HEK293T (cell line): ENCODE data around the gene RCSD1.
A peak's percentile ranks its signal among the peaks of the same experiment; 100 is the strongest.

Source experiments
- CTCF ChIA-PET: fragments of 350-600 bp; formaldehyde crosslinking; extraction: SDS; loops from one replicate; lab custom pipeline; 2021; ENCODE audit warnings: antibody characterized with exemption, inconsistent platforms; lab: Yijun Ruan, JAX
- POLR2A ChIA-PET: fragments of 350-600 bp; formaldehyde crosslinking; extraction: SDS; loops from one replicate; lab custom pipeline; 2020; ENCODE audit warnings: antibody characterized with exemption, inconsistent platforms; lab: Yijun Ruan, JAX
- DNase-seq: peaks from one replicate; pipeline ENCODE4 v3.0.0; 2012; ENCODE audit warnings: mixed read lengths; ENCODE audit errors: extremely low spot score
- ARNT ChIP-seq: fragments of 450-650 bp; IDR thresholded peaks from 2 replicates; pipeline ENCODE4 v1.6.1; 2017; ENCODE audit warnings: mild to moderate bottlenecking
- BHLHE40 ChIP-seq: fragments of 450-650 bp; IDR thresholded peaks from 2 replicates; pipeline ENCODE4 v1.6.1; 2016; ENCODE audit warnings: mild to moderate bottlenecking, moderate library complexity, borderline replicate concordance
- CTBP1 ChIP-seq: fragments of 450-650 bp; IDR thresholded peaks from 2 replicates; pipeline ENCODE4 v1.6.1; 2016; ENCODE audit warnings: borderline replicate concordance
- ELF4 ChIP-seq: fragments of 450-650 bp; IDR thresholded peaks from 2 replicates; pipeline ENCODE4 v1.6.1; 2017; ENCODE audit warnings: antibody characterized with exemption
- FOXA1 ChIP-seq: fragments of 450-650 bp; IDR thresholded peaks from 2 replicates; pipeline ENCODE4 v1.6.1; 2016; ENCODE audit warnings: mild to moderate bottlenecking
- FOXK2 ChIP-seq: fragments of 450-650 bp; IDR thresholded peaks from 2 replicates; pipeline ENCODE4 v1.6.1; 2016; ENCODE audit warnings: mild to moderate bottlenecking
- FOXM1 ChIP-seq: fragments of 450-650 bp; IDR thresholded peaks from 2 replicates; pipeline ENCODE4 v1.6.1; 2017; ENCODE audit warnings: mild to moderate bottlenecking, borderline replicate concordance
- HDGF ChIP-seq: fragments of 450-650 bp; IDR thresholded peaks from 2 replicates; pipeline ENCODE4 v1.6.1; 2017; ENCODE audit warnings: antibody characterized with exemption, borderline replicate concordance
- L3MBTL2 ChIP-seq: fragments of 450-650 bp; conservative IDR thresholded peaks from 2 replicates; pipeline ENCODE4 v1.6.1; 2016; ENCODE audit warnings: mild to moderate bottlenecking
- LEF1 ChIP-seq: fragments of 450-650 bp; IDR thresholded peaks from 2 replicates; pipeline ENCODE4 v1.6.1; 2017; ENCODE audit warnings: mild to moderate bottlenecking, borderline replicate concordance
- SP1 ChIP-seq: fragments of 450-650 bp; IDR thresholded peaks from 2 replicates; pipeline ENCODE4 v1.6.1; 2017
- SUZ12 ChIP-seq: fragments of 450-650 bp; IDR thresholded peaks from 2 replicates; pipeline ENCODE4 v1.6.1; 2016; ENCODE audit warnings: mild to moderate bottlenecking
- TARDBP ChIP-seq: fragments of 450-650 bp; IDR thresholded peaks from 2 replicates; pipeline ENCODE4 v1.6.1; 2016
- ZNF384 ChIP-seq: fragments of 450-650 bp; IDR thresholded peaks from 2 replicates; pipeline ENCODE4 v1.6.1; 2016
- TF ChIP-seq, protein P1 (sequence below): fragments of 450-650 bp; IDR thresholded peaks from 2 replicates; pipeline ENCODE4 v1.6.1; 2016

RCSD1 gene

DNA sequence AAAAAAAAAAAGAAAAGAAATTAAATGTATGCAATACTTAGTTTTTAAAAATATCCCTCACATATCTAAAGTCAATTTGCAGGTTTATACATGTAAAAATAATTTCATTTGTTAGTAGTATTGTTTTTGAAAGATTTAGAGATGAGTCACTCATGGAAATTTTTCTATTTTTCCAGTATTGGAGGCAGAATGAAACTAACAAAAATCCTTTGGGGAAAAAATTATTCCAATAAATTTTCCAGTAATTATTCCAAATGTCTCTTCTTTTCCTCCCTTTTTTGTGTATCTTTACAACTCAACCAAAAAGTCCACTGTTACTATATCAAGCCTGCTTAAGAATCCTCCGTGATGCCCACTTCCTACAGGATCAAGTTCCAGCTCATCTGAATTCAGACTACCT is 121.6 kb downstream of the RCSD1 start:
- TF ChIP-seq SP1 (no peak), HDGF (no peak), ELF4 (no peak), FOXM1 (no peak), L3MBTL2 (no peak), SUZ12 (no peak), BHLHE40 (no peak), TARDBP (no peak), ZNF384 (no peak), FOXA1 (no peak), FOXK2 (no peak), ARNT (no peak), LEF1 (no peak), CTBP1 (no peak)
- TF ChIP-seq, protein P1, sequence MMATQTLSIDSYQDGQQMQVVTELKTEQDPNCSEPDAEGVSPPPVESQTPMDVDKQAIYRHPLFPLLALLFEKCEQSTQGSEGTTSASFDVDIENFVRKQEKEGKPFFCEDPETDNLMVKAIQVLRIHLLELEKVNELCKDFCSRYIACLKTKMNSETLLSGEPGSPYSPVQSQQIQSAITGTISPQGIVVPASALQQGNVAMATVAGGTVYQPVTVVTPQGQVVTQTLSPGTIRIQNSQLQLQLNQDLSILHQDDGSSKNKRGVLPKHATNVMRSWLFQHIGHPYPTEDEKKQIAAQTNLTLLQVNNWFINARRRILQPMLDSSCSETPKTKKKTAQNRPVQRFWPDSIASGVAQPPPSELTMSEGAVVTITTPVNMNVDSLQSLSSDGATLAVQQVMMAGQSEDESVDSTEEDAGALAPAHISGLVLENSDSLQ, result no peak
- ChIA-PET POLR2A (no interaction called here), CTCF (no interaction called here)
- no peak for DNase-seq

DNA sequence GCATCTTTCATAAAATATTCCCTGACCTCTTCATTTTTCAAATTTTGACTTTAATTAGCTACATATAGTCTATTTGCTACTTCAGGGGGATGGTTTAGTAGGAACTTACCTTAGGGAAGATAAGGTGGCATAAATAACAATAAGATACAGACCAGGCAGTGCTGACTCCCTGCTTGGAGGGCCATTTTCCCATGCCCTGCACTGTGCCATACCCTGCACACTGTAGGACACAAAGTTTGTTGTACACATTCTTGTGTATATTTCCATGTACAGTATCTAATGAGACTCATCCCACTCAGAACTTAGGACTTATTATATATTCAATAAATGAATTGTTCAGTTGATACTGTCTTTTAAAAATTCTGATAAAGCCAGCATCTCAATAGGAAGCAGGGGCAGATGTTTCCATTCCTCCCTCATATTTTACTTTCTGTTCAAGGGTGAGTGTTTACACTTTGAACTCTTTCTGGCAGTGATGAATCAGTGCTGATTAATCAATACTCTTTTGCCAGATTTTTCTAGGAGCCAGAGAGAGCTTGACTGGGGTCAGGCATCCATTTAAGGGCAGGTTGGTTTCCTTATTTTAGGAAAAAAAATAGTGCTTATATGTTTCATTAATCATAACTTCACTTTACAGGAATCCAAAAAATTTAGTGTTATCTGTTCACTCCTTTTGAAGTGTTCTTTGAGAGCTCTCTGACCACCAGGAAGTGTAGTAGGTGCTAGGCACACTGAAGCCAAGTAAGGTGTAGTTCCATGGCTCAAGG is 122.4 kb downstream of the RCSD1 start:
- DNase-seq, result no peak
- POLR2A ChIA-PET, result no interaction called here
- CTCF ChIA-PET, result no interaction called here
- TF ChIP-seq FOXA1 (no peak), LEF1 (no peak), FOXM1 (no peak)
- TF ChIP-seq, protein P1, result no peak

DNA sequence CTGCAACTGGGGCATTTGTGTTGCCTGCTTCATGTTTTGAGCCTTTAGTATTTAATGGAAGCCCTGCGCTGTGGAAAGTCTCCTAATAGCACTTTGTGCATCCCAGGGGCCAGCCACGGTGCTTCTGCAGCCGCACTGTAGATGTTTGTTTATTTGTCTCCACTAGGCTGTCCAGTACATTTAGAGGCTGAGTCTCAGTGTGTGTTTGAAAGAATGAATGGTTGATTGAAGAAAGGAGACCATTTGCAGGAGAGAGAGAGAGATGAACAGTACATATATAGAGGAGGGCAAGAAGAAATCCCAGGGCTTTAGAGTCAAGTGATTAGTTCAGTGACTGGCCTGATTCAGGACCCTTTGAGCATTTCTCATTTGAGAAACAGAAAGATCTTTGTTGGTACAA is 125.6 kb downstream of the RCSD1 start:
- CTCF ChIA-PET, result no interaction called here
- peak; percentile 35 for DNase-seq
- POLR2A ChIA-PET, result no interaction called here
- TF ChIP-seq ARNT (no peak), CTBP1 (no peak), FOXA1 (no peak), SP1 (no peak), LEF1 (no peak), L3MBTL2 (no peak), ZNF384 (no peak)
